Retina (tissue), 1 donor: ENCODE results near the gene RPRD1B.

Experiments
- DNase-seq: peaks from one replicate; pipeline ENCODE4 v3.0.0-alpha.2; 2016

RPRD1B gene, protein sequence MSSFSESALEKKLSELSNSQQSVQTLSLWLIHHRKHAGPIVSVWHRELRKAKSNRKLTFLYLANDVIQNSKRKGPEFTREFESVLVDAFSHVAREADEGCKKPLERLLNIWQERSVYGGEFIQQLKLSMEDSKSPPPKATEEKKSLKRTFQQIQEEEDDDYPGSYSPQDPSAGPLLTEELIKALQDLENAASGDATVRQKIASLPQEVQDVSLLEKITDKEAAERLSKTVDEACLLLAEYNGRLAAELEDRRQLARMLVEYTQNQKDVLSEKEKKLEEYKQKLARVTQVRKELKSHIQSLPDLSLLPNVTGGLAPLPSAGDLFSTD

DNA sequence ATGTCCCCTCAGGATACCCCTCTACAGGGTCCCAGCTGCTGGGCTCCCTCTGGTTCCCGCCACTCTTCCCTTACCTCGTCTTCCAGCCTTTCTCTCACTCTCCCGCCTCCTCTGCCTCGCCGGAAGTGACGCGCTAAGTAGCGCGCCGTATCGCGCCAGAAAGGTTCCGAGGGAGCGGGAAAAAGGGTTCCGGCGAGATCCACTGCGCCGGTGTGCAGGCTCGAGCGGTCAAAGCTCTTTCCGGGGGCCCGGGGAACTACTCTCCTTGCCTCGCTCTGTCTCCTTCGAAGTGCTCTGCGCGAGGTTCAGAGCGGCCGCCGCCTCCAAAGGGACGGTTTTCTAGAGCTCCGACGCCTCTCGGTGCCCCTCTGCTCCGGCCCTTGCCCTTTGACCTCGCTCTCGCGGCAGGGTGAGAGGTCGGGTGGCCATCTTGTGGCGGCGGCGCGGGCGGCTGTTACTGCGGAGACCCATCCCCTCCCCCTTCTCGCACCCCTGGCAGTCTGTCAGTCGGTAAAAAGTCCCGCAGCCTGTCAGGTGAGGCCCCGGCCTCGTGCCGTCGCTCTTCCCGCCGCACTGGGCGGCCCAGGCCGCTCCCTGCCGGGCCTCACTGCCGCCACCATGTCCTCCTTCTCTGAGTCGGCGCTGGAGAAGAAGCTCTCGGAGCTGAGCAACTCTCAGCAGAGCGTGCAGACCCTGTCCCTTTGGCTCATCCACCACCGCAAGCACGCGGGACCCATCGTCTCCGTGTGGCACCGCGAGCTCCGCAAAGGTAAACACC, at the start of gene RPRD1B, which contains the start of gene TTI1:
Gene RPRD1B, plus strand, starts transcription at position 417 of the 778 bp plus-strand sequence. Its CDS starts 202 bp downstream, at position 619.
Gene TTI1, minus strand, starts transcription at position 127 of the 778 bp plus-strand sequence. CDS start 19,640 bp downstream, outside the sequence.
- peak; percentile 99 for DNase-seq

DNA sequence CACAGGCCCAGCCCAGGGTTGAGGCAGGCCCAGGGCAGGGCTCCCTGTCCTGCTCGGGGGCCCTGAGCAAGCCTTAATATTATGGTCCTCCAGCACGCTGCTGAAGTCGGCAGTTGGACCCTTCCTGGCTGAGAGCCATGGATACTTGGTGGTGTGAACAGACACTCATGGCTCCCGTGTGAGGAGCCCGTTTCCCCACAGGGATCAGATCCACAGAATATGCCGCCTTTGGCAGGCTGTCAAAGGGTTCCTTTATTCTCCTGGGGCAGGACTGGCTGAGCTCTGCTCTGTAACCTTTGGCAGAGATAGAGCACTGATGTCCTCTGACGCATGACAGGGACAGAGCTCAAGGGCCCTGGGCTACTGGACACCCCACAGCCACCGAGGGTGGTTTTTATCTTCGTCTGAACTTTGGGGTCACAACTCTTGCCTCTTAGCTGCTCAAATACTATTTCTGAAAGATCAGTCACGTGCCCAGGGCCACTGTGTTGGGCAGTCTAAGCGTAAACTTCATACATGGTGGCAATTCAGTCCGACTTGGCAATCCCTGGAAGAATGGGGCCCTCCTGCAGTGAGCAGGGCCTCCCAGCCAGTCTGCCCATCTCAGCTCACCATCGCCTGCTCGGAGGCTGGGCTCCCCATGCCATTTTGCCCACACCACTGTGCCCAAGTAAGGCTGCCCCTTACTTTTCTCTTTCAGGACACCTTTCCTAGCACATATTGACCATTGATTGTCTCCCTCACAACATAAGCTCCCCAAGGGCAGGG, 49.3 kb upstream of the RPRD1B start:
- DNase-seq: no peak

DNA sequence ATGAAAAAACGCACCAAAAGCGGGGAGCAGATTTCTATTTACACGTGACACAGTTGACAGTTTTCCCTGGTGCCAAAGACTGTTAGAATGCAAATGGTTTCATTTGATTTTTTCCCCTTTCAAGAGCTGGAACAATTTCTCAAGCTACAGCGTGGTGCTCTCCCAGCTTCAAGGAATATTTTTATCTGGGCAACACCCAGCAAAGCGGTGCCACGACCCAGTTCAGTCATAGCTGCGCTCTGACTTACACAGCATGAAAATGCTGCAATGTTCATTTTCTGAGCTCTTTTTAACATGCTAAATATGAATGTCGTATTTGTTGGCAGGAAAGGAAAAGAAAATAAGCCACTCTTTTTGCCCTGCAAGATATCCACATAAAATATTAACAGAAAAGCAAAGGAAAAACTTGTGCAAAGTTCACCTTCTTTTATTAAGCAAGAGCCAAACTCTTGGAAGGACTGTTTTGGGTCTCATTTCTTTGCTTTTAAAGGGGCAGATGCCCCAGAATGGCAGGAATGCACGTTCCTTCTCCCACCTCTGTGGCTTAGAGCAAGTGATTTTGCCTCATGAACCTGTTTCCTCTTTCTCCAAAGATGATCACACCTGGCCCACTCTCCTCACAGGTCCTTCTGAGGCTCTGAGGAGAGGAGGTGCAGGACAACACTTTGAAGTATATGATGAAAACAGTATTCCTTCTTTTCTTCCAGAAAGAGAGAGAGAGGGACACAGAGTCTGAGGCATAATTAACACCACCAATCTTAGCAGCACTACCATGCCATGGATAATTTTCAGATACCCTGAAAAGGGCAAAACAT, 47.3 kb upstream of the RPRD1B start:
- no peak for DNase-seq

DNA sequence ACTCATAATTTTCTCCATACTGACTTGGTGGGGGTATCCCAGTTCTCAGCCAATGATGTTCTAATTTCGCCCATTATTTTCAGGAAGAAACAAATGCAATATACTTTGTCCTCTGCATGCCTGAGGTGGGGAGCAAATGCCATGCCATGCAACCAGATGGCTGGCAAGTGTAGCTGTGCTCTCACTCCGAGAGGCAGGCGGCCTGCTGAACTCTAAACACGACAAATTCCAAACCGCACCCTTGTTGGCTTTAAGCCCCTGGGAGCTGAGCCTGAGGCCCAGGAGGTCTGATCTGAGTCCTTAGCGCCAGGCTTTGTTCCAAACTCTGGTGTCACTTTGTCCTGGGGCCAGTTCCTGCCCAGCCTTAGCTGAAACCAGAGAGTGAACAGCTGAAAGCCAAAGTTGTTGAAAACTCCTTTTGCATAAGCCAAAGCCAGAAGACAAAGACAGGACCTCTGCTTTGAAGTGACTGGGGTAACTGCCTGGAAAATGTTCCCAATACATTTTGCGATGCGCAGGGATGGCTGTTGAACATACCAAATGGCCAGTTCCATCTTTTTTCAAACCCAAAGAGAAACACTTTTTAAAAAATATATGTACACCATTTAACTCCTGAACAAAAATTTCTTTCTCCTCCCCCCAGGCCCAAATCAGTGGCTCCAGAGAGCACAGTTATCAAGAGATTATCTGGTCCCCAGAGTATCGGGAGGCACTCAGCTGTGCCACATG, 46.5 kb upstream of the RPRD1B start:
- no peak for DNase-seq

DNA sequence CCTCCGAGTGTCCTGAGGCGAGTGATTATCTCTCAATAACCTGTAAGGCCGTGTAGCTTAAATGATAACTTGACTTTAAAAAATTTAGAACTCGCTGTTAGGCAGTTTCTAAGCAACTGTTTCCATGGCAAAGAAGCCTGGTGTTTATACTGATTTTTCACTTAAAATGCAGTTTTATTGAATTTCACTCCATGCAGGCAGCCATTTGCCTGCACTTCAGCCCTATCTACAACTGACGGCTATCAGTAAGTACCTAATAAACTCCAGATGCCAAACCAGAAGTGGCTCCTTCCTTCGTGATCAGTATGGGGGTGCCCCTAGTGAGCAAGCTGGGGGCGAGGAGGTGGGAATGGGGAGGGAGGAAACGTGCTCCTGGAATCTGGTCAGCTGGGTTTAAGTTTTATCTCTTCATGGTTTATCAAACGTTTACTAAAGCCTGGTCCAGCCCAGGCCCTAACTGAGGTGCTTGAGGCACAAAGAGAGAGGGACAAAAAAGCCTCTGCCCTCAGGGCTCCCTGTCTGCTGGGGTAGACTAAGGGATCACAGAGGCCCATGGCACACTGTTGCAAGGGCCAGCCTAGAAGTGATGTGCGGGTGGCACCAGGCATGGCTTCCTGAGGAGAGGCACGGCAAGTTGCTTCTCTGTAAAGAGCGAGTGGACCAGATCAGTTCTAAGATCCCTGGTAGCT, 45.8 kb upstream of the RPRD1B start:
- no peak for DNase-seq

DNA sequence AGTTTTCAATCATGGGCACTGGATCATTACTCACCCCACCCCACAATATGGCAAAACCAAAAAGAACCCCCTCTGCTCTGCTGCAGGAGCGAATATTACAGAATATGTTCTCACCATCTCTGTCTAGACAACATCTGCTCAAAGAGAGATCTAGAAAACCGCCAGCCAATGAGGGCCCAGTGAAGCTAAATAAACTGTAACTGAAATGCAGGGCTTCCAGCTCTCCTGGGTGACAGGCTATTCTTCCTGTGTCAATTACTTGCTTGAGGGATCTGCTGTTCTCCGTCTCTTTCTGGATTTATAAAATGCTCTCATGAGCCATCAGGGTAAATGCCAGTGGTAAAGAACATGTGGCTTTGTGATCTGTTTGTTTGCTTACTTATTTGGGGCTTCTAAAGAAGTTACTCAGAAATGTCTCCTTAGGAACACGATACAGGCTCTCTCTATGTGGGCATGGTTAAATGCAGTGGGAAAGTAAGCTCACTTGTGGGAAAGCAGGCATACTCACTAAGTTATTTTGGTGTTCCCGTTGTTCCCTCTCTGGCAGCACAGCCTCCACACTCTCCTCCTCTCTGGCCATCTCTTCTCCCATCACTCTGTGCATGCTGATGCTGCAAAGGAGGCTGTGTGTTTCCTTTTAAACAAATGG, 45.1 kb upstream of the RPRD1B start:
- no peak for DNase-seq

DNA sequence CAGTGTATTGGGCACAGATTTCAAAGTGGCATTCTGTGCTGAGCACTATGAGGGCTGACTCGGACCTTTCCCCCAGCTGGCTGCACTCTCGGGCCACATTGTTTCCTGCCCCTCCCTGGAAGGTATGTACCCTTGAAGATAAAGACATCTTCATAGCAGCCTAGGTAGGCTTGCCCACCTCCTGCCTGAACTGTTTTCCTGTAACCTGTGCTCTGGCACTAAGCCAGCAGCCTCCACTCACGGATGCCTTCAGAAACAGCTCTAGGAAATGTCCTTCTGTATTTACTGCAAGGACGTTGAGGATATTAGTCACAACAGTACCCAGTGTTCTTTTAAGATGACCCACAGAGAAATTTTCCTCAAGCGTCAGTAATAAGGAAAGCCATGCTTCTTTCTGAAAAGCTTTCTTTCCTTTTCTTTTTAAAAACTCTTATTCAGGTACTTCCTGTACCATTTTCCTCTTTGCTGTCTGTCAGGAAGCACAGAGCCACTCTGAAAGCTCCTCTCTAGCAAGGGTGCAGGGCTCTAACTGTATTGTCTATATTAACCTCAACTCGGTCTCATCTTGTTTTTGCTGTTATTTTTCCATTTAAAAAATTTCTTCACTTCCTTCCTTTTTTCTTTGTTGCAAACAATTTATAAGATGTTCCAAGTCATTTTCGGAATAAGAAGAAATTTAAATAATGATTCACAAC, 43.8 kb upstream of the RPRD1B start:
- no peak for DNase-seq

DNA sequence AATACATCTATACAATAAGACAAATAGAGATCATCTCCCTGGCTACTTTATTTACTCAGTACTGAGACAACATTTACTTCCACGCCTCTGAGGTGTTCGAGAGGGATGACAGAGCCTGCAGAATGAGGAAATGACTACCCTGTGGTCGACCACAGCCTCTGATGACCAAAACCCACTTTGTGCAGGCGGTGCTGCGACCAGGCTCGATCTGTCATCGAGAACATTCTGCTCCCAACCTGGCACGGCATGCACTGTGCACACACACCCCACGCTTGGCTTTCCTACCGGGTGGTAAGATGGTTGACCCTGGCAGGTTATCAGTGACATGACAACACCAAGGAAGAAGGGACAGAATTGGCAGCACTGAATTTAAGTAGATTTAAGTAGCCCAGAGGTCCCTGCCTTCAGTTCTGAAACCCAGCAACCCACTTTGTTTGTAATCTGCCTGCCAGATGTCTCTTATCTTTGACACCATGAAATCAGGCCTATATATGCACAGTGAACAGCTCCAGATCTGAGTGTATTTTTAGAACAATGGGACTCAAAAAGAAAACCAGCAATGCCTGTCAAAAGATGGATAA, 42.9 kb upstream of the RPRD1B start:
- DNase-seq: no peak

DNA sequence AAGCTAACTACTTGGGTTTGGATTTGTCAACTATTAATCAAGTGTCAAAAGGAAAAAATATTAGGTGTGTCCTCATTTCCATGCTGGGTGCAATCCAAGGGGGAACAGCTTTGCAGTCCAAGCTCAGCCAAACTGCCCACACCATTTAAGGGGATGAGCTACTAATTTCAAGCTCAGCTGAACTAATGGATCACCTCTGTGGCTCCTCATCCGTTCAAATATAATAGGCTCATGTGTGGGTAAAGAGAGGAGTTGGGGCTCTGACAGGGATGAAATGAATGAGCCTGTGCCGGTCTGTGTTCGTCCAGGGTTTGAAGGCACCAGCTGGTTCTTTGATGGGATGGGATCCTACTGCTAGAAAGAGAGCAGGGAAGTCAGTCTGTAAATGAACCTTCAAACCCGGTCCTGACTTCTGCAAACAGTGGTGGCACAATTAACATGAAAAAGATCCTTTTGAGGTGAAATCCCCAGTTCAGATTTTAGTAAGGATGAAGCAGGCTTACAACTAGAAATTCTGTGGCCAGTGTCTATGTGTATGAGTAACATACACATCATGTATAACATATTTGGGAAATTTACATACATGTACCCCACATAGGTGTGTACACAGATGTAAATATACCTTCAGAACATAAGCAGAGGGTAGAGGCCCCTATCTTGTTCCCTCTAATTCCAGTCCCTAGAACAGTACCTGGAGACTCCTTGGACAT, 42.2 kb upstream of the RPRD1B start:
- DNase-seq: no peak

DNA sequence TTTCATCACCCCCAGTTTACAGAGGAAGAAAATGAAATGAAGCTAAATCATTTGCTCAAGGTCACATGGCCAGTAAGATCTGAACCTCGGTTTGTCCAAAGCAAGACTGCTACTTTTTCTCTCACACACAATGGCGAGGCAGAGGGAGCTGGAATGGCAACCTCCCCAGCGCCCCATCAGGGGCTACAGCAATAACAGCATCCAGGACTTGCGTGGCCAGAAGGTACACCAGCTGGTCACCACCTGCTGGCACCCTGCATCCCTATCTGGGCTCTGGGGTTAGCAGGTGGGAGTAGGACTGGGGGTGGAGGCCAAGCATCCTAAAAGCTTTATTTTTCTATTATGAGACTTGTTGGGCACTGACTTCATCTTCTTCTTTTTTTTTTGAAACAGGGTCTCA, 41.6 kb upstream of the RPRD1B start:
- no peak for DNase-seq

DNA sequence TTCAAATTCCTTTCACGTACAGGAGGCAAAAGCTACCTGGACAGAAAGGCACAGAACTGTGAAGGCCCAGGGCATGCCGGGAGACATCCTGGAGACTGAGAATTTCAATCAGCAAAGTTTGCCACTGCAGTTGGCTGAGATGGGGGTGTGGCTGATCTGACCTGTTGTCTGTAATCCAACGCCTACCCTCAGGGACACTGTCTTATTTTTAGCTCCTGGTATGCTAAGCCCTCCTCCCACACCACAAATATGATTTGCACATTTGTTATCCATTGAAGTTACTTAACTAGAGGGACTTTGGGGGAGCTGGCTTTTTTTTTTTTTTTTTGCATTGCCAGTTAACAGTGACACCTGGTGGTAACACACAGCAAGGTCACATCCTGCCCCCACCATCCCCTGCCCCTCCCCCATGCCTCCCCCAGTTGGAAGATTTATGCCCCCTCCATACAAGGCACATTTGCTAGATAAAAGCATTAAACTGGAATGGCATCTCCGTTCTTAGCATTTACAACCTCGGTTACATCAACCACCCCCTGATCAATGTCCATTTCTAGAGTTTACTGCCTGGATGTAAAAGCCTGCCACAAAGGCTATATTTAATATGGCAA, 40.6 kb upstream of the RPRD1B start:
- peak; percentile 56 for DNase-seq

DNA sequence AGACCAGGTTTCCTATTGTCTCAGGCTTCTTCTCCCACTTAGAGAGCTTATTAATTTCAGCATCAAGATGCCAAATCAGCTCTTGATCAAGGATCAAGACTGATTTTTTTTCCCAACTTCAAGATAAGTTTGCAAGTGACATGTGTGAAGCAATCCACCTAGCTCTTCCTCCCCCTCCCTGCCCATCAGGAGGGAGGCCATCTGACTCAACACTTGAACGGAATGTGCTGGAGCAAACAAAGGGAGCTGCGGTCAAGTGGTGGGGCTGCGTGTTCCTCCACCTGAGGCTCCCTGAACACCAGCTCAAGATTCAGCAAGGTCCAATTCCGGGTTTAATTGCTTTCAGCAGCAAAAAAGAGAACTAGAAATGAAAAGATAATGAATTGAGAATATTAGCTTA, 39.0 kb upstream of the RPRD1B start:
- DNase-seq: no peak

DNA sequence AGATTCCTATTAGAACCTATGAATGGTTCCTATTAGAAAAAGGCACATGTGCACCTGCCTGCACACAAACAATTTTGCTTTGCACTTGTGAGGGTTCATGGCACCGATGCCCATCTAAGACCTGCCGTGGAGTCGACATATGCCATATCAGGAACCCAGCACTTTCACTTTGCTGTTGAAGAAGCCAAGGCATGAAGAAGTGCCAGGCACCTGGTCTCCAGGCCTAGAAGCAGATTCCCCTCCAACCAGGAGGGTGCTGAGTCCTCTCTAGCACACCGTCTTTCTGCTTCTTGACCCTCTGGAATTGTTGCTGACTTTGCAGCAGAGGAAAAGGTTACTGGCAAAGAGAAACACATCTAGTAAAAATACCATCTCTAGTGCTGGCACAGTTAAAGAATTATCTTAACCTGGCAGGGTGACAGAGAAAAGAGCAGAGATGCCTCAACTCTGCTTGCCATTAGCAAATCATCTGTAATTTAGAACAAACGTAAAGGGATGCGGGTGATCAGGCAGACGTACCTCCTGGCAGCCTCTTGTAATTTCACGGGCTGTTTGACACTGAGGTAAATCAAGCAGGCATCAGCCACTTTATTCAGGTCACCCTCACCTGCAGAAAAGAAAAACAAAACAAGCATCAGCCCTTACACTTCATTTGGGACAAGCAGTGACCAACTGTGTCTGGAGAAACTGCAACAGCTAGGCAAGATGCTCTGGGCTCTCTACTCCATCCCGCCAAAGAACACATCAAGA, 37.5 kb upstream of the RPRD1B start:
- DNase-seq: no peak

DNA sequence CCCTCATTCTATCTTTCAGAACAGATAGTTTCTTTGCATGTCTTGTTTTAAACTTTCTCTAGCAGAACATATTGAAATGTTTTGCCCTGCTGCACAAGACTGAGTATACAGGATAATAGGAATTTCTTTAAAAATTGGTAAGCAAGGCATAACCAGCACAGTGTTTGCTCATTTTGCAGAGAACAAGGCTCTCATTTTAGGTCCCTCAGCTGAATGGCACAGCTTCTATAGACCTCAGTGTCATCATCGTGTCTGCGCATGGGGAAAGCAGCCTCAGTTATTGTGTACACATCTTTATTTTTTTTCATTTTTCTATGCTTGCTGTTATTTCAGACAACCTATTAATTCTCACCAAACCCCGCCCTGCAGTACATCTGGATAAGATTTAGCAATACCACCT, 36.0 kb upstream of the RPRD1B start:
- no peak for DNase-seq

DNA sequence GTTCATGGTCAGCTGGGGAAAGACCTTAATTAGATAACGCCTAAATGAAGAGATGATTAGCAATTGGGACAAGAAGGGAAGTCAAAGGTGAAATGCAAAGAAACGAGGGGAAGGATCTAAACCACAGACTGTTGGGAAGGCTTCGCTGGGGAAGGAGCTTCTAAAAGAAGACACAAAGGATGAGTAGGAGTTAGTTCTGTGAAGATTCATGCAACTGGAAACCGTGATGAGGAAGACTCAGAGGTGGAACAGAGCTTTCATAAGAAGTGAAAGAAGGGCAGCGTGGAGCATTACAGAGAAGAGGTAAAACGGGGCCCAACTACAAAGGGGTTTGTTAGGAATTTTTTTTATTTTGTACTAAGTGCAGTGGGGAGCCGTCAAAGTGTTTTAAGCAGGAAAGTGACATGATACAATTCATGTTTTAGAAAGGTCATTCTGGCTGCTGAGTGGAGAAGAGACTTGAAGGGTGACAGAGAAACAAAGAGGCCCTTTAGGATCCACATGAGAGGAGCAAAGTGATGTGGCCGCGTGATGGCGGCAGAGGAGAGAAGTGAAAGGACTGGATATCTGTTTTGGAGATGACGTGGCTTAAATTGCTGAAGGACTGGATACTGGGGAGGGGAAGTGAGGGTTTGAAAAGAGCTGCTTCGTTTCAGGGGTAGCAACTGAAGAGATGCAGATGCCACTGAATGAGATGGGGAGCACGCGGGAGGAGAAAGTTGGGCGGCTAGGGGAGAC, 33.9 kb upstream of the RPRD1B start:
- peak; percentile 55 for DNase-seq

DNA sequence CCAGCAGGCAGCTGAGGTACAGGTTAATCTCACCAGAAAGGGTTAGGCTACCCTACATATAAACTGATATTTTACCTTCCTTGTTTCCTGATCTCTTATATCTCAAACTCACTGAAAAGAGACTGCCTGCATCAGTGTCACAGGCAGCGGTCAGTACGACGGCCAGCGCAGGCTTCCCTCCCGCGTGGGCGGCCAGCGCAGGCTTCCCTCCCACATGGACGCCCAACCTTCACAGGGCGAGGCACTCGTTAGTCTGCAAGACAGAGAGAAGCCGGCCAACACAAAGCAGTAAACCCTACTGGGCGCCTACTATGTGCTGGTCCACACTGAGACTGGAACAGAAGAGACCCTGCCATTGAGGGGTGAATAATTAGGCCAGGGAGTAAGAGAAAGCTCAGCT, 33.3 kb upstream of the RPRD1B start:
- DNase-seq: no peak
